ENCODE measurements around the gene OTX2.

DNA sequence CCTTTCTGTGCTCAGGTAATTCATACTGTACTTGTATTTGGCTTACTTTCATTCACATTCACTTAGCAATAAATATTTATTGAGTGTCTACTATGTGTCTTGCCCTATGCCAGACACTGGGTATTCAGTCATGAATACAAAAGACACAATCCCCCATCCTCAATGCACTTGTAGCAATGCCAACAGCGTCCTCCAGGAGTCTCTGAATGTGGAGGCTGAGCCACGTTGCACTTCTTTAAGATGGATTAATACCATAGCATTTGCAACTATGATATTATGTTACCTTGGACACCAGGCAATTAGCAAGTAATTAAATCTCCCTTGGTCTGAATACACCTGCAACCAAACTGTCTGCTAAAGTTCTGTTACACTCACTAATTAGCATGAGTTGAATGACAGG lies 58.8 kb downstream of the OTX2 start:
- TF ChIP-seq, protein P1, sequence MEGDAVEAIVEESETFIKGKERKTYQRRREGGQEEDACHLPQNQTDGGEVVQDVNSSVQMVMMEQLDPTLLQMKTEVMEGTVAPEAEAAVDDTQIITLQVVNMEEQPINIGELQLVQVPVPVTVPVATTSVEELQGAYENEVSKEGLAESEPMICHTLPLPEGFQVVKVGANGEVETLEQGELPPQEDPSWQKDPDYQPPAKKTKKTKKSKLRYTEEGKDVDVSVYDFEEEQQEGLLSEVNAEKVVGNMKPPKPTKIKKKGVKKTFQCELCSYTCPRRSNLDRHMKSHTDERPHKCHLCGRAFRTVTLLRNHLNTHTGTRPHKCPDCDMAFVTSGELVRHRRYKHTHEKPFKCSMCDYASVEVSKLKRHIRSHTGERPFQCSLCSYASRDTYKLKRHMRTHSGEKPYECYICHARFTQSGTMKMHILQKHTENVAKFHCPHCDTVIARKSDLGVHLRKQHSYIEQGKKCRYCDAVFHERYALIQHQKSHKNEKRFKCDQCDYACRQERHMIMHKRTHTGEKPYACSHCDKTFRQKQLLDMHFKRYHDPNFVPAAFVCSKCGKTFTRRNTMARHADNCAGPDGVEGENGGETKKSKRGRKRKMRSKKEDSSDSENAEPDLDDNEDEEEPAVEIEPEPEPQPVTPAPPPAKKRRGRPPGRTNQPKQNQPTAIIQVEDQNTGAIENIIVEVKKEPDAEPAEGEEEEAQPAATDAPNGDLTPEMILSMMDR (conservative IDR thresholded peaks at IDR 0.05; ENCODE audit: low read length): peak; percentile 39; the same call in 1 of the 2 replicates
- no peak for TF ChIP-seq EZH2phosphoT487 (IDR thresholded peaks at IDR 0.05; ENCODE audit: borderline replicate concordance)

Data from Loucy (cell line).